Kidney (tissue), 14 donors: ENCODE measurements around the gene TPST1. TPM values are rescaled to one million over a fixed set of nuclear protein-coding genes. Genes with fewer than 3 reads are reported as not detected.

Experiments
- DNase-seq, 5 donors: peaks; one replicate each; pipeline ENCODE4 v3.0.0-alpha.2; 2013 to 2020
- FAIRE-seq: peaks from 2 replicates; lab custom pipeline; 2012; peaks lifted over from hg19 to GRCh38; lab: Jason Lieb, UNC
- H3K27ac ChIP-seq, 2 donors: one replicate each; pipeline ENCODE4 v1.7.0; 2013; ENCODE audit warnings: low read depth in 2 of 2, low read length in 2 of 2, inconsistent platforms in 1 of 2
- H3K27me3 ChIP-seq: one replicate; pipeline ENCODE4 v1.7.1; 2013; ENCODE audit warnings: low read length, inconsistent platforms; ENCODE audit not compliant: control insufficient read depth, insufficient read depth
- H3K36me3 ChIP-seq, 3 donors: one replicate each; pipeline versions ENCODE4 v1.7.0 to v1.7.1; 2013; ENCODE audit warnings: low read length in 3 of 3, control low read depth in 1 of 3, inconsistent platforms in 1 of 3; ENCODE audit not compliant: insufficient read depth in 3 of 3, control insufficient read depth in 2 of 3
- H3K4me1 ChIP-seq, 3 donors: one replicate each; pipeline versions ENCODE4 v1.7.0 to v1.7.1; 2013; ENCODE audit warnings: low read length in 3 of 3, inconsistent platforms in 1 of 3, low read depth in 1 of 3; ENCODE audit not compliant: control insufficient read depth in 2 of 3, insufficient read depth in 2 of 3
- H3K4me3 ChIP-seq, 3 donors: one replicate each; pipeline versions ENCODE4 v1.7.0 to v1.8.1; 2013; ENCODE audit warnings: low read length in 3 of 3, control low read depth in 1 of 3, inconsistent platforms in 1 of 3
- H3K9ac ChIP-seq, 3 donors: one replicate each; pipeline versions ENCODE4 v1.7.0 to v1.7.1; 2013; ENCODE audit warnings: low read length in 3 of 3, control low read depth in 1 of 3, inconsistent platforms in 1 of 3
- H3K9me3 ChIP-seq, 3 donors: one replicate each; pipeline versions ENCODE4 v1.7.0 to v1.7.1; 2013; ENCODE audit warnings: low read length in 3 of 3, control low read depth in 1 of 3, inconsistent platforms in 1 of 3; ENCODE audit not compliant: control insufficient read depth in 2 of 3, insufficient read depth in 1 of 3
- CTCF ChIP-seq: IDR thresholded peaks from 3 replicates; pipeline ENCODE4 v1.5.1; 2012; ENCODE audit warnings: mild to moderate bottlenecking, moderate library complexity, borderline replicate concordance; ENCODE audit not compliant: insufficient read depth; ENCODE audit errors: extremely low read depth
- intact Hi-C: fragments of 100-400 bp; cut with DNase I; formaldehyde crosslinking; loops from one replicate; pipeline ENCODE4 v1.11.1; 2022
- polyA plus RNA-seq: library from polyadenylated mRNA; stranded (reverse); fragments of 350-450 nt; fragmentation: Illumina TruSeq; extraction: RNeasy Lipid Tissue Mini Kit (QIAGEN cat#74804); gene quantifications from one replicate; pipeline ENCODE4 v1.2.3, GENCODE V29; 2014; ENCODE audit warnings: low read depth, low replicate concordance; ENCODE audit not compliant: insufficient read depth
- total RNA-seq: library from RNA; stranded (reverse); fragmentation: NEBNext Ultra II Directional; extraction: Animal tissue kit (Norgen Biotek cat#: 25700); gene quantifications from one replicate; pipeline ENCODE4 v1.2.1, GENCODE V29; 2021
- donor health status: control.
- donor health status: control.
- donor health status: control.
- donor health status: control.
- donor health status: control.
- donor health status: DM: yes; HTN: yes; CAD: no.
- donor health status: Normal renal cell carcinoma (clear cell type).

Gene TPST1
- total and polyA plus RNA-seq, 2 donors from 2014 or later, result 23.6 to 35.7 TPM

- Histone ChIP-seq H3K4me3 (no peak overlapping the region), H3K9me3 (no peaks in the 10 kb centered on the region), H3K9ac (no peak overlapping the region), H3K4me1 (no peaks in the 10 kb centered on the region), H3K36me3 (no peaks in the 10 kb centered on the region), H3K27me3 (no peaks in the 10 kb centered on the region), H3K27ac (no peak overlapping the region)
- FAIRE-seq (no peak), DNase-seq (peak in 1 of 5 donors; percentile 23)
- intact Hi-C loops, result no loop called here
- TF ChIP-seq CTCF, result no peak
These were observed 6.7 kb upstream of the TPST1 start for GRCh38 chr7:66198469-66198868.

- intact Hi-C loops, result no loop called here
- TF ChIP-seq CTCF, result no peak
- no peaks in the 10 kb centered on the region for H3K4me1 ChIP-seq
- H3K27ac ChIP-seq, result no peak overlapping the region
- no peak overlapping the region for H3K4me3 ChIP-seq
- H3K27me3 ChIP-seq, result no peaks in the 10 kb centered on the region
- H3K9me3 ChIP-seq, result no peaks in the 10 kb centered on the region
- FAIRE-seq (no peak), DNase-seq (peak in 1 of 5 donors; percentile 31)
- no peaks in the 10 kb centered on the region for H3K36me3 ChIP-seq
- no peak overlapping the region for H3K9ac ChIP-seq
These were observed 6.2 kb upstream of the TPST1 start for GRCh38 chr7:66198956-66199355.

GRCh38 chr7:66202441-66202840 lies 2.7 kb upstream of the TPST1 start:
- DNase-seq (peak in 1 of 5 donors; percentile 5), FAIRE-seq (no peak)
- intact Hi-C loops, result no loop called here
- H3K27ac ChIP-seq, result no peak overlapping the region
- no peak overlapping the region for H3K4me3 ChIP-seq
- H3K9ac ChIP-seq, result no peak overlapping the region
- no peak for TF ChIP-seq CTCF
- H3K9me3 ChIP-seq, result no peaks in the 10 kb centered on the region
- peaks cover 0 to 6% (median 5%) of the 10 kb centered on the region in 3 donors for H3K4me1 ChIP-seq
- no peaks in the 10 kb centered on the region for H3K27me3 ChIP-seq
- H3K36me3 ChIP-seq, result no peaks in the 10 kb centered on the region

GRCh38 chr7:66205741-66206090 lies 582 bp downstream of the TPST1 start:
- DNase-seq, result peak in 2 of 5 donors; percentile 34 to 41
- intact Hi-C loops, result no loop called here
- H3K9ac ChIP-seq, result peak overlapping the region; percentile 67 to 90 (median 88)

More at GRCh38 chr7:66205741-66206090, 582 bp downstream of the TPST1 start:
- Histone ChIP-seq H3K36me3 (no peaks in the 10 kb centered on the region), H3K4me3 (peak overlapping the region; percentile 85 to 89 (median 87)), H3K27me3 (no peaks in the 10 kb centered on the region), H3K9me3 (no peaks in the 10 kb centered on the region), H3K4me1 (peaks cover 0 to 6% (median 5%) of the 10 kb centered on the region in 3 donors), H3K27ac (peak overlapping the region; percentile 69 to 92)
- TF ChIP-seq CTCF, result no peak
- FAIRE-seq, result no peak
